Small intestine (tissue), 7 donors: ENCODE data around the gene TGM2. TPM values are rescaled to one million over a fixed set of nuclear protein-coding genes. Genes with fewer than 3 reads are reported as not detected.
"Not testable (repeated sequence)": the region's sequence is repeated elsewhere in the genome, so short reads cannot be mapped to it uniquely, and the experiment has no call there.

Source experiments
- DNase-seq, 2 donors: peaks; one replicate each; pipeline versions ENCODE4 v3.0.0 to v3.0.0-alpha.2; 2013
- FAIRE-seq: peaks from 2 replicates; lab custom pipeline; 2012; peaks lifted over from hg19 to GRCh38; lab: Jason Lieb, UNC
- H3K27ac ChIP-seq, 3 donors: one replicate each; pipeline ENCODE4 v1.5.1; 2013; ENCODE audit warnings: low read length in 2 of 3, mild to moderate bottlenecking in 2 of 3, control low read depth in 1 of 3, inconsistent platforms in 1 of 3, low read depth in 1 of 3, moderate library complexity in 1 of 3
- H3K27me3 ChIP-seq, 3 donors: one replicate each; pipeline ENCODE4 v1.6.1; 2013; ENCODE audit warnings: low read length in 3 of 3, inconsistent platforms in 1 of 3; ENCODE audit not compliant: control insufficient read depth in 3 of 3, insufficient read depth in 3 of 3
- H3K36me3 ChIP-seq, 3 donors: one replicate each; pipeline ENCODE4 v1.6.1; 2013; ENCODE audit warnings: low read length in 3 of 3, inconsistent platforms in 1 of 3, low read depth in 1 of 3, mild to moderate bottlenecking in 1 of 3, moderate library complexity in 1 of 3; ENCODE audit not compliant: control insufficient read depth in 3 of 3, insufficient read depth in 2 of 3
- H3K4me1 ChIP-seq, 3 donors: one replicate each; pipeline ENCODE4 v1.6.1; 2013; ENCODE audit warnings: low read length in 2 of 3, inconsistent platforms in 1 of 3, low read depth in 1 of 3, mild to moderate bottlenecking in 1 of 3, moderate library complexity in 1 of 3; ENCODE audit not compliant: control insufficient read depth in 3 of 3, insufficient read depth in 2 of 3
- H3K4me3 ChIP-seq, 3 donors: one replicate each; pipeline ENCODE4 v1.5.1; 2013; ENCODE audit warnings: low read length in 3 of 3, control low read depth in 1 of 3, inconsistent platforms in 1 of 3, low read depth in 1 of 3, mild to moderate bottlenecking in 1 of 3, moderate library complexity in 1 of 3
- H3K9me3 ChIP-seq, 2 donors: one replicate each; pipeline ENCODE4 v1.6.1; 2013; ENCODE audit warnings: low read depth in 1 of 2, low read length in 1 of 2; ENCODE audit not compliant: control insufficient read depth in 2 of 2, insufficient read depth in 1 of 2
- WGBS, 3 donors: extraction: QIAGEN DNeasy Blood & Tissue Kit; methylation state at CpG; one replicate each; pipeline ENCODE4 v1.1.7; 2013; 5-methylcytosine and 5-hydroxymethylcytosine counted together
- polyA plus RNA-seq, 4 donors: library from polyadenylated mRNA; stranded (reverse) in 3 of 4; unstranded in 1 of 4; fragments of 200-250 nt in 3 of 4; fragments of 120-200 nt in 1 of 4; gene quantifications; one replicate each; pipeline versions ENCODE4 v1.2.1 to v1.2.3, GENCODE V29; 2013
- donor health status: healthy with polysubstance abuse.
- donor health status: control.
- donor health status: control.
- donor health status: Bipolar disorder and iron deficiency.
- donor health status: healthy.

Gene TGM2
- polyA plus RNA-seq, 4 donors: 19.7 to 332 (median 59.1) TPM

DNA sequence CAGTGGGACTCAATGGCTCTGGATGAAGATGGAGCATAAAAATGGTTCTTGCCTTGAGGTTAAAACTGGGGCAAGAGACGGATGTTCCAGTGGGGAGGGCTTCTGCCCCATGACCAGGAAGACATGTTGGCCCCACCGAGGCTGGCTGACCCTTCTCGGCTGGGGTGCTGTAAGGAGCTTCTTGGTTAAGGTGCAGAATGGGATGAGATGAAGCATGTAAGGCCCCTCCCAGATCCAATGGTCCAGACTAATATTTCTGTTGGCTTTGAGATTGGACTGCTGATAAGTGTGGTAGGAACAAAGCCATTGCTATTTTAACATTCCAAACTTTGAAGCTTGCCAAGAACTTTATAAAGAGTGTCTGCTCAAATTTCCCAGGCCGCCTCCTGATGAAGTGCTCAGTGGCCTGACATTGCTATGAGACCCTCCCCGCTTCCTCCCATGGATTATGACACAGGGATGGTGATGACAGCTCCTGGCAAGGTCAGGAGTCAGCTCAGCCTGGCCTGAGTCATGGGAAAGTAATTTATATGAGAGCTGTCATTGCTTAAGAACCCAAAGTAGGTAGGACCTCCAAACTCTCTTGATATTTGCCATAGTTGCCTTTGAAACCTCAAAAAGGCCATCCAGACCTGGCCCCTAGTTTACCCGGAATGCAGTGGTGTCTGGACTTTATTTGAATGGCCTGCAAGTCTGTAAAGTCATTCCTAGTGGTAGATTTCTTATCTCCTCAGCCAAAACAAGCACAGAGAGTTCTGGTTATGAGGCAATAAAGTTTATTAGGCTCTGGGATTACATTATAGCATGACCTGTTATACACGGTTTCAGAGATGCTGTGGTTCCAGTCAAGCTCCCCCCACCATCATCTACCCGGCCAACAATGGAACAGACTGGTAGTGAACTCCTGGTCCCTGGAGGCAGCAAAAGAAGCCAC is 55.2 kb downstream of the TGM2 start:
- no peaks in the 10 kb centered on the region for H3K9me3 ChIP-seq
- peaks cover 0 to 31% (median 16%) of the 10 kb centered on the region in 3 donors for H3K4me1 ChIP-seq
- peak overlapping the region in 2 of 3 donors; percentile 71 to 77 for H3K27ac ChIP-seq
- FAIRE-seq: no peak
- H3K4me3 ChIP-seq: no peak overlapping the region
- no peaks in the 10 kb centered on the region for H3K36me3 ChIP-seq
- H3K27me3 ChIP-seq: no peaks in the 10 kb centered on the region
- peak; percentile 72 to 78 for DNase-seq
- 48 to 59% (median 57%) methylated on average over 8 of the region's 8 CpGs for WGBS, 3 donors

DNA sequence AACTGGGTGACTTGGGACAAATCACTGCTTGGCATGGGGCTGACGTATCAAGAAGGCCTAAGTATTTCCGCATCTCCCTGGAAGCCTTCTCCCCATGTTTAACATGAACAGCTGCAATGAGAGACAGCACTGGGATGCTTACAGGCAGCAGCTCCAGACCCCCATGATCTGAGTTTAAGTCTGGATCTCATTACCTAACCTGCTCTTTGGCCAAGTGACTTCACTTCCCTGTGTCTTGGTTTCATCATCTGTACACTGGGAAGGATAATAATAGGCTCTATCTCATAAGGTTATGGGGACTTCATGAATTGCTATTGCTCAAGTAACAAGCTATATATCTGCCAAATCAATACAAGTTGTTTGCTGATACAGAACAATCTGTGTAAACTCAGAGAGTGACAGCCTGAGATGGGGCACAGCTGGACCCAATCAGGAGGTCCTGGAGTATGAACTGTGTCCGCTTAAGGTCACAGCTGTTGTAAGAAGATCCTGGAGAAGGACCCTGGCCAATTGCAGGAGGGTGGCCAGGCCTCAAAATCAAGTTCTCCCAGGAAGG is 56.0 kb downstream of the TGM2 start:
- no peak overlapping the region for H3K4me3 ChIP-seq
- H3K36me3 ChIP-seq: no peaks in the 10 kb centered on the region
- FAIRE-seq (no peak), DNase-seq (peak; percentile 53 to 75)
- peaks cover 0 to 31% (median 14%) of the 10 kb centered on the region in 3 donors for H3K4me1 ChIP-seq
- WGBS, 3 donors: 68 to 89% (median 88%) methylated on average over 3 of the region's 3 CpGs
- no peaks in the 10 kb centered on the region for H3K9me3 ChIP-seq
- no peaks in the 10 kb centered on the region for H3K27me3 ChIP-seq
- H3K27ac ChIP-seq: peak overlapping the region in 2 of 3 donors; percentile 59 to 77

DNA sequence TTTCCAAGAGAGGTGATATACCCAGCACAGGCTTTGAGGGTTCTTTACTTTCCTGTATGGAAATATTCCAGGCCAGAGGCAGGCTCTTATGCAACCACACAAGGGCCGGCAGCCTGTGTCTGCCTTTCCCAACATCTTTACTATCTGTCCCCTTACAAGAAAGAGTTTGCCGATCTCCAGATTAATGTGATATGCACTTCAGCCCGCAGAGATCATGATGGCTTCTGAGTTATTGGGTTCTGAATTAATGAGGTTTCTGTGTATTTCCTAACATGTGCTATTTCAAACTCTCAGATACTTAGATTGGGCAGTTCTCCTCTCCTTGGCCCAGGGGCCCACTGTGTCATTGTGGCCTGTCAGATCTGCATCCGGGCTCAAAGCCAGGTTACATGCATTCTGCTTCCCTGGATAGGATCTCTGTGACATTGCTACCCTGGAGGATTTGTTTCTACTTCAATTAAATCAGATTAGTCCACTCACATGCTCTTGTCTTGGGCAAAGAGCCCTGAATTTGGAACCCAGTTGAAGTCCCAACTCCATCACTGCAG is 56.6 kb downstream of the TGM2 start:
- no peaks in the 10 kb centered on the region for H3K36me3 ChIP-seq
- no peak overlapping the region for H3K4me3 ChIP-seq
- FAIRE-seq: no peak
- peaks cover 0 to 25% (median 14%) of the 10 kb centered on the region in 3 donors for H3K4me1 ChIP-seq
- H3K27me3 ChIP-seq: no peaks in the 10 kb centered on the region
- WGBS, 3 donors: 70 to 91% (median 88%) methylated on average over 4 of the region's 4 CpGs
- no peaks in the 10 kb centered on the region for H3K9me3 ChIP-seq
- peak in 1 of 2 donors; percentile 35 for DNase-seq
- peak overlapping the region in 2 of 3 donors; percentile 59 to 77 for H3K27ac ChIP-seq

DNA sequence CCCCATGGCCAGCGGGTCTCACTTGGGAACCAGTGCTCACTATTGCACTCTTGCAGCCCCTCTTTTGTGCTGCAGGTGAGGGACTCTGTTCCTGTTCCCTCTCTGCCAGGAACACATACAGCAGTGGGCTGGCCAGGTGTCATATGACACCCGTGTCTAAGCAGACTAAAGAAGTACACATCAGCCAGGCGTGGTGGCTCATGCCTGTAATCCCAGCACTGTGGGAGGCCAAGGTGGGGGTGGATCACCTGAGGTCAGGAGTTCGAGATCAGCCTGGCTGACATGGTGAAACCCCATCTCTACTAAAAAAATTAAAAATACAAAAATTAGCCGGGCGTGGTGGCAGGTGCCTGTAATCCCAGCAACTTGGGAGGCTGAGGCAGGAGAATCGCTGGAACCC is 57.2 kb downstream of the TGM2 start:
- H3K9me3 ChIP-seq, H3K4me3 ChIP-seq, FAIRE-seq, H3K27me3 ChIP-seq, DNase-seq, H3K36me3 ChIP-seq: not testable (repeated sequence)
- Histone ChIP-seq H3K27ac (peak overlapping the region in 1 of 3 donors; percentile 77), H3K4me1 (peaks cover 0 to 25% (median 14%) of the 10 kb centered on the region in 3 donors)
- 83 to 89% (median 86%) methylated on average over 7 of the region's 7 CpGs for WGBS, 3 donors

DNA sequence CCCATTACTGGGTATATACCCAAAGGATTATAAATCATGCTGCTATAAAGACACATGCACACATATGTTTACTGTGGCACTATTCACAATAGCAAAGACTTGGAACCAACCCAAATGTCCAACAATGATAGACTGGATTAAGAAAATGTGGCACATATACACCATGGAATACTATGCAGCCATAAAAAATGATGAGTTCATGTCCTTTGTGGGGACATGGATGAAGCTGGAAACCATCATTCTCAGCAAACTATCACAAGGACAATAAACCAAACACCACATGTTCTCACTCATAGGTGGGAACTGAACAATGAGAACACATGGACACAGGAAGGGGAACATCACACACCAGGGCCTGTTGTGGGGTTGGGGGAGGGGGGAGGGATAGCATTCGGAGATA is 57.7 kb downstream of the TGM2 start:
- not testable (repeated sequence) for H3K4me3 ChIP-seq, H3K36me3 ChIP-seq, H3K27me3 ChIP-seq, H3K27ac ChIP-seq, DNase-seq, H3K9me3 ChIP-seq, FAIRE-seq
- 89 to 100% (median 95%) methylated on average over 1 of the region's 1 CpG for WGBS, 3 donors
- peaks cover 0 to 25% (median 14%) of the 10 kb centered on the region in 3 donors for H3K4me1 ChIP-seq

DNA sequence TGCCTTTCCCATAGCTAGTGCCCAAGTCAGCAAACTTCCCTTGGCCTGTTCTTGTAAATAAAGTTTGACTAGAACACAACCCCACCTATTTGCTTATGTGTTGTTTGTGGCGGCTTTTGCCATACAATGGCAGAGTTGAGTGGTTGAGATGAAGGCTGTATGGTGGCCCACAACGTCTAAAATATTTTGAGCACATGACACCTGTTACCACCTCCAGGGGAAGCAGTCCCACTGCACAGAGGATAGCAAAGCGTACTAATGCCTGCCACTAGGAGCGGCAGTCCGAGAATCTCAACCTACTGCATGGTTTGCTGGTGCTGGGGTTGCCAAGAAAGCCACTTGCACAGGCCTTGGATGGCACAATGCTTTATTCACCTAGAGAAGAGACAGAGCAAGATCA is 58.6 kb downstream of the TGM2 start:
- Histone ChIP-seq H3K27ac (no peak overlapping the region), H3K27me3 (no peaks in the 10 kb centered on the region), H3K4me1 (peaks cover 0 to 25% (median 14%) of the 10 kb centered on the region in 3 donors), H3K4me3 (no peak overlapping the region), H3K9me3 (no peaks in the 10 kb centered on the region), H3K36me3 (no peaks in the 10 kb centered on the region)
- no peak for FAIRE-seq
- DNase-seq: no peak
- WGBS, 3 donors: 89 to 91% (median 89%) methylated on average over 5 of the region's 5 CpGs

DNA sequence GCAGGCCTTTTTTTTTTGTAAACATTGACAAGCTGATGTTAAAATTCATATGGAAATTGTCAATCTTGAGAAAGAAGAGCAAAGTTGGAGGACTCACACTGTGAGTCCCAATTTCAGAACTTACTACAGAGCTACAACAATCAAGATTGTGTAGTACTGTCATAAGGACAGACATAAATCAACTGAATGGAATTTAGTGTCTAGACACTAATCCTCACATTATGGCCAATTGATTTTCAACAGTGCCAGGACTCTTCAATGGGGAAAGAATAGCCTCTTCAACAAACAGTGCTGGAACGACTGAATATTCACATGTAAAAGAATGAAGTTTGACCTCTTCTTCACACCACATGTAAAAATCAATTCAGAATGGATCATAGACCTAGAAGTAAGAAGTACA is 60.8 kb downstream of the TGM2 start:
- H3K9me3 ChIP-seq: no peaks in the 10 kb centered on the region
- no peak overlapping the region for H3K4me3 ChIP-seq
- FAIRE-seq (no peak), DNase-seq (no peak)
- no peaks in the 10 kb centered on the region for H3K36me3 ChIP-seq
- no peaks in the 10 kb centered on the region for H3K27me3 ChIP-seq
- 29 to 45% (median 38%) methylated on average over 1 of the region's 1 CpG for WGBS, 3 donors
- H3K27ac ChIP-seq: no peak overlapping the region
- peaks cover 0 to 7% (median 6%) of the 10 kb centered on the region in 3 donors for H3K4me1 ChIP-seq

DNA sequence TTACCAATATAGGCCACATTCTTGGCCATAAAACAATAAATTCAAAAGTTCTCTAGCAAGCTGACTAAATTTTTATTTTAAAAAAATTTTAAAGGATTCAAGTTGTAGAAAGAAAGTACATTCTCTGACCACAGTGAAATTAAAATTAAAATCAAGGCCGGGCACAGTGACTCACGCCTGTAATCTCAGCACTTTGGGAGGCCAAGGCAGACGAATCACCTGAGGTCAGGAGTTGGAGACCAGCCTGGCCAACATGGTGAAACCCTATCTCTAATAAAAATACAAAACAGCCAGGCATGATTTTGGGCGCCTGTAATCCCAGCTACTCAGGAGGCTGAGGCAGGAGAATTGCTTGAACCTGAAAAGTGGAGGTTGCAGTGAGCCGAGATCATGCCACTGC is 62.9 kb downstream of the TGM2 start:
- not testable (repeated sequence) for H3K9me3 ChIP-seq, H3K27me3 ChIP-seq, H3K36me3 ChIP-seq, H3K4me3 ChIP-seq, H3K27ac ChIP-seq, DNase-seq, H3K4me1 ChIP-seq, FAIRE-seq
- 93 to 94% (median 93%) methylated on average over 5 of the region's 5 CpGs for WGBS, 3 donors
